PC-9 (cell line): ENCODE results near the gene LSM4. TPM values are rescaled to one million over a fixed set of nuclear protein-coding genes. Genes with fewer than 3 reads are reported as not detected.

ENCODE experiments used
- BruUV-seq: library from RNA; stranded (reverse); fragments of 400-500 nt; replicated peaks from 2 replicates; lab custom pipeline; 2021; lab: Mats Ljungman, UMichigan
- CTCF ChIA-PET: fragments of 300-600 bp; sonication (Branson Sonifier 250); formaldehyde crosslinking; loops from one replicate; lab custom pipeline; 2022; ENCODE audit warnings: antibody characterized with exemption; lab: Charles Lee
- POLR2A ChIA-PET: fragments of 300-600 bp; sonication (Branson Sonifier 250); formaldehyde crosslinking; loops from one replicate; lab custom pipeline; 2022; ENCODE audit warnings: antibody characterized with exemption; ENCODE audit not compliant: unreplicated experiment; lab: Charles Lee
- DNase-seq, 2 experiments: peaks; one replicate each; pipeline versions ENCODE4 v3.0.0 to v3.0.0-alpha.2; 2015 to 2022; ENCODE audit warnings: mixed read lengths in 1 of 2
- H2AFZ ChIP-seq: fragments of 200-600 bp; sonication (generic); 2 replicates; pipeline ENCODE4 v1.8.1; 2017; ENCODE audit warnings: antibody characterized with exemption
- H3F3A ChIP-seq: fragments of 200-600 bp; sonication (generic); 2 replicates; pipeline ENCODE4 v1.8.1; 2017; ENCODE audit warnings: antibody characterized with exemption, mild to moderate bottlenecking, low read depth; ENCODE audit not compliant: insufficient read depth
- H3K27ac ChIP-seq: fragments of 200-600 bp; sonication (generic); 2 replicates; pipeline ENCODE4 v1.6.1; 2016; ENCODE audit warnings: mixed run types
- H3K27me3 ChIP-seq: fragments of 200-600 bp; sonication (generic); 2 replicates; pipeline ENCODE4 v1.6.1; 2016; ENCODE audit warnings: low read depth, mixed run types; ENCODE audit not compliant: insufficient read depth
- H3K36me3 ChIP-seq: fragments of 200-600 bp; sonication (generic); 2 replicates; pipeline ENCODE4 v1.6.1; 2016; ENCODE audit warnings: low read depth, mixed run types
- H3K4me1 ChIP-seq: fragments of 200-600 bp; sonication (generic); replicated peaks from 2 replicates; pipeline ENCODE4 v1.6.1; 2016; ENCODE audit warnings: mixed run types; ENCODE audit not compliant: insufficient read depth
- H3K4me2 ChIP-seq: fragments of 200-600 bp; sonication (generic); 2 replicates; pipeline ENCODE4 v1.6.1; 2017; ENCODE audit warnings: mixed run types
- H3K4me3 ChIP-seq: fragments of 200-600 bp; sonication (generic); 2 replicates; pipeline ENCODE4 v1.6.1; 2016; ENCODE audit warnings: mixed run types
- H3K79me2 ChIP-seq: fragments of 200-600 bp; sonication (generic); 2 replicates; pipeline ENCODE4 v1.6.1; 2017; ENCODE audit warnings: low read depth, mixed run types
- H3K9me2 ChIP-seq: fragments of 200-600 bp; sonication (generic); 2 replicates; pipeline ENCODE4 v1.8.1; 2017; ENCODE audit warnings: mild to moderate bottlenecking; ENCODE audit not compliant: insufficient read depth
- H3K9me3 ChIP-seq: fragments of 200-600 bp; sonication (generic); 2 replicates; pipeline ENCODE4 v1.8.1; 2016; ENCODE audit warnings: low read depth; ENCODE audit not compliant: insufficient read depth
- H4K20me1 ChIP-seq: fragments of 200-600 bp; sonication (generic); 2 replicates; pipeline ENCODE4 v1.8.1; 2017; ENCODE audit not compliant: insufficient read depth
- CTCF ChIP-seq: fragments of 200-600 bp; sonication (generic); conservative IDR thresholded peaks from 2 replicates; pipeline ENCODE4 v1.6.1; 2017; ENCODE audit warnings: mixed run types, antibody characterized with exemption, mild to moderate bottlenecking, moderate library complexity
- EZH2 ChIP-seq: fragments of 200-600 bp; sonication (generic); IDR thresholded peaks from 2 replicates; pipeline ENCODE4 v1.8.0; 2017; ENCODE audit warnings: antibody characterized with exemption, low read depth
- intact Hi-C: fragments of 100-400 bp; cut with micrococcal nuclease; formaldehyde crosslinking; loops from one replicate; pipeline ENCODE4 v1.10.0; 2022; ENCODE audit not compliant: unreplicated experiment
- total RNA-seq: library from RNA; stranded (reverse); gene quantifications from 2 replicates; pipeline ENCODE4 v1.2.3, GENCODE V29; 2021

The LSM4 gene
- total RNA-seq, 1 experiment from 2014 or later, result 323 TPM

- no peak overlapping the region for H3K27ac ChIP-seq
- ChIA-PET CTCF (no interaction called here), POLR2A (no interaction called here)
These were observed 30.6 kb upstream of the LSM4 start for GRCh38 chr19:18353378-18354005.

GRCh38 chr19:18351544-18351943 is 28.7 kb upstream of the LSM4 start:
- no peak overlapping the region for H3K27ac ChIP-seq
- H3K9me2 ChIP-seq, result no peaks in the 10 kb centered on the region
- no peaks in the 10 kb centered on the region for H3K79me2 ChIP-seq
- no TSS peak for BruUV-seq
- no peak overlapping the region for H3K4me3 ChIP-seq
- no peak for DNase-seq
- TF ChIP-seq EZH2 (no peak), CTCF (no peak)
- H4K20me1 ChIP-seq, result no peaks in the 10 kb centered on the region
- H3K4me1 ChIP-seq, result peaks cover 10% of the 10 kb centered on the region; the same call in 1 of the 2 replicates
- intact Hi-C loops, result no loop called here
- CTCF ChIA-PET, result no interaction called here
- H2AFZ ChIP-seq, result no peak overlapping the region
- H3K36me3 ChIP-seq, result peaks cover 11% of the 10 kb centered on the region
- H3F3A ChIP-seq, result peaks cover 10% of the 10 kb centered on the region; the same call in 1 of the 2 replicates
- H3K9me3 ChIP-seq, result no peaks in the 10 kb centered on the region
- POLR2A ChIA-PET, result no interaction called here
- H3K27me3 ChIP-seq, result no peaks in the 10 kb centered on the region
- H3K4me2 ChIP-seq, result no peak overlapping the region

More at GRCh38 chr19:18353378-18354005, 30.6 kb upstream of the LSM4 start:
- Histone ChIP-seq H3K9me2 (no peaks in the 10 kb centered on the region), H2AFZ (no peak overlapping the region), H3K9me3 (no peaks in the 10 kb centered on the region), H3K4me1 (peaks cover 10% of the 10 kb centered on the region; the same call in 1 of the 2 replicates), H3K27me3 (no peaks in the 10 kb centered on the region), H3K4me2 (no peak overlapping the region), H3K79me2 (no peaks in the 10 kb centered on the region), H3K4me3 (no peak overlapping the region), H3K36me3 (peaks cover 26% of the 10 kb centered on the region), H3F3A (peaks cover 9% of the 10 kb centered on the region; the same call in 1 of the 2 replicates), H4K20me1 (no peaks in the 10 kb centered on the region)
- no peak for DNase-seq
- TF ChIP-seq EZH2 (no peak), CTCF (no peak)
- no TSS peak for BruUV-seq
- intact Hi-C loops, result no loop called here

GRCh38 chr19:18350490-18350889 is 27.6 kb upstream of the LSM4 start:
- POLR2A ChIA-PET, result no interaction called here
- Histone ChIP-seq H3K4me2 (no peak overlapping the region), H3K9me3 (no peaks in the 10 kb centered on the region), H4K20me1 (no peaks in the 10 kb centered on the region), H3K4me3 (no peak overlapping the region), H3K27me3 (no peaks in the 10 kb centered on the region), H2AFZ (no peak overlapping the region), H3F3A (peaks cover 20% of the 10 kb centered on the region; the same call in 1 of the 2 replicates), H3K9me2 (no peaks in the 10 kb centered on the region), H3K36me3 (0 out of 2 replicates have a peak, but pooled peaks cover 3% of the 10 kb centered on the region), H3K79me2 (no peaks in the 10 kb centered on the region), H3K27ac (no peak overlapping the region), H3K4me1 (peaks cover 10% of the 10 kb centered on the region; the same call in 1 of the 2 replicates)
- CTCF ChIA-PET, result interaction anchor here (0.7 kb wide), 1 partner anchor 67 kb away, joined by 3 read pairs; no protein-coding TSS in a partner anchor
- intact Hi-C loops, result no loop called here
- no TSS peak for BruUV-seq
- DNase-seq, result no peak
- TF ChIP-seq CTCF (no peak), EZH2 (no peak)
